H1 (cell line): ENCODE data around the gene HDLBP. TPM values are rescaled to one million over a fixed set of nuclear protein-coding genes. Genes with fewer than 3 reads are reported as not detected.

ENCODE experiments used
- CTCF ChIA-PET: fragments of 300-600 bp; sonication (Branson Sonifier 250); formaldehyde crosslinking; loops from one replicate; lab custom pipeline; 2021; ENCODE audit not compliant: partially characterized antibody; lab: Charles Lee
- POLR2A ChIA-PET: fragments of 300-600 bp; sonication (Branson Sonifier 250); formaldehyde crosslinking; loops from one replicate; lab custom pipeline; 2021; ENCODE audit warnings: inconsistent platforms; ENCODE audit not compliant: partially characterized antibody; lab: Charles Lee
- DNase-seq, 2 experiments: peaks; one replicate each; pipeline versions ENCODE4 v3.0.0 to v3.0.0-alpha.2; 2010 to 2022; ENCODE audit warnings: low spot score in 2 of 2, low read depth in 1 of 2, mixed read lengths in 1 of 2
- FAIRE-seq: peaks from 2 replicates; lab custom pipeline; 2011; peaks lifted over from hg19 to GRCh38; lab: Jason Lieb, UNC
- H2AFZ ChIP-seq: 2 replicates; pipeline ENCODE4 v1.8.1; 2012; ENCODE audit warnings: low read length, inconsistent platforms
- H2AK5ac ChIP-seq: 2 replicates; pipeline ENCODE4 v1.6.1; 2013; ENCODE audit warnings: low read depth, low read length
- H2BK120ac ChIP-seq: replicated peaks from 2 replicates; pipeline ENCODE3; 2013; ENCODE audit warnings: low read depth, low read length, inconsistent platforms
- H2BK12ac ChIP-seq: 2 replicates; pipeline ENCODE4 v1.6.1; 2013; ENCODE audit warnings: low read depth, low read length
- H2BK15ac ChIP-seq: 2 replicates; pipeline ENCODE4 v1.6.1; 2013; ENCODE audit warnings: low read length
- H2BK20ac ChIP-seq: 2 replicates; pipeline ENCODE4 v1.6.1; 2013; ENCODE audit warnings: low read length
- H2BK5ac ChIP-seq: 2 replicates; pipeline ENCODE4 v1.6.1; 2013; ENCODE audit warnings: low read depth, low read length
- H3K14ac ChIP-seq: 2 replicates; pipeline ENCODE4 v1.6.1; 2013; ENCODE audit warnings: inconsistent platforms; ENCODE audit not compliant: insufficient read length
- H3K18ac ChIP-seq: 2 replicates; pipeline ENCODE4 v1.6.1; 2013; ENCODE audit warnings: low read length; ENCODE audit errors: extremely low read depth
- H3K23ac ChIP-seq: 2 replicates; pipeline ENCODE4 v1.6.1; 2013; ENCODE audit warnings: inconsistent platforms; ENCODE audit not compliant: insufficient read length
- H3K23me2 ChIP-seq: 2 replicates; pipeline ENCODE4 v1.6.1; 2013; ENCODE audit warnings: low read depth, low read length
- H3K27ac ChIP-seq: 2 replicates; pipeline ENCODE4 v1.6.1; 2011; ENCODE audit warnings: low read depth, low read length, inconsistent platforms
- H3K27me3 ChIP-seq, 4 experiments: replicated peaks in 1 of 4; 1 replicate in 1 of 4; 2 replicates in 3 of 4; pipeline versions ENCODE4 v1.6.1 to v1.8.1; 2011 to 2013; ENCODE audit warnings: low read length in 3 of 4, mild to moderate bottlenecking in 3 of 4, inconsistent platforms in 2 of 4, mixed read lengths in 2 of 4, moderate library complexity in 1 of 4; ENCODE audit not compliant: control insufficient read depth in 3 of 4, insufficient read depth in 3 of 4; ENCODE audit errors: extremely low read depth in 1 of 4
- H3K36me3 ChIP-seq, 4 experiments: 2 replicates each; pipeline versions ENCODE4 v1.6.1 to v1.8.1; 2011 to 2013; ENCODE audit warnings: mild to moderate bottlenecking in 4 of 4, low read length in 3 of 4, moderate library complexity in 2 of 4, control low read depth in 1 of 4, inconsistent platforms in 1 of 4; ENCODE audit not compliant: insufficient read depth in 4 of 4, control insufficient read depth in 2 of 4
- H3K4ac ChIP-seq: replicated peaks from 2 replicates; pipeline ENCODE3; 2013; ENCODE audit warnings: low read length, low read depth, mixed read lengths, inconsistent platforms; ENCODE audit not compliant: insufficient read length
- H3K4me1 ChIP-seq, 4 experiments: replicated peaks in 1 of 4; 1 replicate in 1 of 4; 2 replicates in 3 of 4; pipeline versions ENCODE4 v1.6.1 to v1.8.1; 2011 to 2013; ENCODE audit warnings: low read length in 3 of 4, inconsistent platforms in 2 of 4, mixed read lengths in 1 of 4; ENCODE audit not compliant: insufficient read depth in 4 of 4, control insufficient read depth in 3 of 4
- H3K4me2 ChIP-seq, 2 experiments: 2 replicates each; pipeline versions ENCODE4 v1.6.1 to v1.8.1; 2011 to 2013; ENCODE audit warnings: low read depth in 2 of 2, low read length in 2 of 2, control low read depth in 1 of 2, inconsistent platforms in 1 of 2, mild to moderate bottlenecking in 1 of 2; ENCODE audit not compliant: insufficient read depth in 1 of 2
- H3K4me3 ChIP-seq, 4 experiments: fragments of 200-600, 300-600 bp in 1 of 4; sonication (generic), shearing (Covaris generic), sonication (Bioruptor Twin) in 1 of 4; 2 replicates each; pipeline versions ENCODE4 v1.5.1 to v1.8.1; 2011 to 2016; ENCODE audit warnings: low read length in 4 of 4, low read depth in 3 of 4, control low read depth in 2 of 4, inconsistent platforms in 2 of 4, mild to moderate bottlenecking in 2 of 4, mixed read lengths in 1 of 4, moderate library complexity in 1 of 4; ENCODE audit not compliant: insufficient read depth in 2 of 4; ENCODE audit errors: extremely low read depth in 1 of 4
- H3K56ac ChIP-seq: replicated peaks from 2 replicates; pipeline ENCODE3; 2013; ENCODE audit warnings: low read depth, mild to moderate bottlenecking, mixed read lengths, low read length, inconsistent platforms; ENCODE audit not compliant: insufficient read length
- H3K79me1 ChIP-seq: 2 replicates; pipeline ENCODE4 v1.6.1; 2013; ENCODE audit warnings: low read depth, low read length, control low read depth
- H3K79me2 ChIP-seq, 2 experiments: 2 replicates each; pipeline versions ENCODE4 v1.6.1 to v1.8.1; 2012 to 2013; ENCODE audit warnings: low read length in 2 of 2, mild to moderate bottlenecking in 2 of 2, inconsistent platforms in 1 of 2; ENCODE audit not compliant: insufficient read depth in 2 of 2, control insufficient read depth in 1 of 2
- H3K9ac ChIP-seq, 4 experiments: replicated peaks in 1 of 4; 1 replicate in 1 of 4; 2 replicates in 3 of 4; pipeline versions ENCODE4 v1.6.1 to v1.8.1; 2011 to 2013; ENCODE audit warnings: low read depth in 3 of 4, low read length in 3 of 4, control low read depth in 2 of 4, mild to moderate bottlenecking in 2 of 4, moderate library complexity in 2 of 4, inconsistent platforms in 1 of 4; ENCODE audit errors: extremely low read depth in 1 of 4
- H3K9me3 ChIP-seq, 2 experiments: 2 replicates each; pipeline versions ENCODE4 v1.6.1 to v1.8.1; 2012 to 2013; ENCODE audit warnings: mild to moderate bottlenecking in 2 of 2, moderate library complexity in 2 of 2, control low read depth in 1 of 2, inconsistent platforms in 1 of 2, low read depth in 1 of 2, low read length in 1 of 2, mixed read lengths in 1 of 2; ENCODE audit not compliant: insufficient read depth in 2 of 2
- H4K20me1 ChIP-seq, 2 experiments: replicated peaks in 1 of 2; 2 replicates each; pipeline versions ENCODE3 to v1.8.1; 2011 to 2013; ENCODE audit warnings: inconsistent platforms in 2 of 2, low read length in 2 of 2, mild to moderate bottlenecking in 1 of 2; ENCODE audit not compliant: insufficient read depth in 2 of 2, control insufficient read depth in 1 of 2
- H4K5ac ChIP-seq: 2 replicates; pipeline ENCODE4 v1.6.1; 2013; ENCODE audit warnings: low read length, low read depth, mixed read lengths, inconsistent platforms; ENCODE audit not compliant: insufficient read length
- H4K8ac ChIP-seq: 2 replicates; pipeline ENCODE4 v1.8.0; 2013; ENCODE audit warnings: mild to moderate bottlenecking, moderate library complexity, low read length, inconsistent platforms; ENCODE audit not compliant: insufficient read depth; ENCODE audit errors: extremely low read depth
- H4K91ac ChIP-seq: replicated peaks from 2 replicates; pipeline ENCODE3; 2013; ENCODE audit warnings: low read length, mixed read lengths, inconsistent platforms; ENCODE audit not compliant: insufficient read length
- BCL11A ChIP-seq, 2 experiments: IDR thresholded peaks; one replicate each; pipeline ENCODE4 v1.6.1; 2011; ENCODE audit warnings: low read depth in 2 of 2, low read length in 2 of 2, mild to moderate bottlenecking in 2 of 2
- CBX5 ChIP-seq: fragments of 300-800, 300-1000 bp; sonication (generic); IDR thresholded peaks from 2 replicates; pipeline ENCODE4 v1.7.1; 2016; ENCODE audit warnings: antibody characterized with exemption, low read length, low read depth
- CHD1 ChIP-seq: IDR thresholded peaks from 2 replicates; pipeline ENCODE4 v1.6.1; 2012; ENCODE audit warnings: low read depth, low read length, improper control_type of control experiment
- CREB1 ChIP-seq: IDR thresholded peaks from 2 replicates; pipeline ENCODE4 v1.6.1; 2012; ENCODE audit warnings: inconsistent platforms
- FOSL1 ChIP-seq: IDR thresholded peaks from 2 replicates; pipeline ENCODE4 v1.6.1; 2011; ENCODE audit warnings: mild to moderate bottlenecking, low read depth, low read length, moderate library complexity; ENCODE audit not compliant: insufficient read depth
- POLR2A ChIP-seq, 2 experiments: IDR thresholded peaks; 1 replicate in 1 of 2; 2 replicates in 1 of 2; pipeline ENCODE4 v1.6.1; 2011; ENCODE audit warnings: low read depth in 2 of 2, low read length in 2 of 2, mild to moderate bottlenecking in 2 of 2; ENCODE audit errors: control extremely low read depth in 1 of 2
- RXRA ChIP-seq: IDR thresholded peaks from 2 replicates; pipeline ENCODE4 v1.6.1; 2011; ENCODE audit warnings: low read depth, mild to moderate bottlenecking, low read length, moderate library complexity; ENCODE audit not compliant: insufficient read depth
- SAP30 ChIP-seq: fragments of 300-600 bp; sonication (generic); IDR thresholded peaks from 2 replicates; pipeline ENCODE4 v1.7.1; 2012; ENCODE audit warnings: low read length, moderate library complexity, mild to moderate bottlenecking, inconsistent platforms; ENCODE audit not compliant: insufficient read depth, insufficient replicate concordance
- SP2 ChIP-seq: IDR thresholded peaks from 2 replicates; pipeline ENCODE4 v1.6.1; 2012; ENCODE audit warnings: mild to moderate bottlenecking, low read length, inconsistent platforms
- TBP ChIP-seq: IDR thresholded peaks from 2 replicates; pipeline ENCODE4 v1.6.1; 2011; ENCODE audit warnings: low read depth, low read length, improper control_type of control experiment
- USF2 ChIP-seq: IDR thresholded peaks from 2 replicates; pipeline ENCODE4 v1.6.1; 2011; ENCODE audit warnings: low read length, improper control_type of control experiment
- WGBS, 2 experiments: shearing (Covaris generic) in 1 of 2; methylation state at CpG; one replicate each; pipeline versions ENCODE4 v1.1.6 to v1.1.7; 2013 to 2015; ENCODE audit warnings: low lambda C conversion rate in 2 of 2, mixed read lengths in 2 of 2, inconsistent platforms in 1 of 2, low coverage in 1 of 2, missing lambda C conversion rate in 1 of 2; ENCODE audit not compliant: insufficient replicate concordance in 2 of 2, insufficient coverage in 1 of 2, insufficient read length in 1 of 2; ENCODE audit errors: extremely low coverage in 1 of 2, missing lambda C conversion rate in 1 of 2; 5-methylcytosine and 5-hydroxymethylcytosine counted together
- polyA plus RNA-seq, 7 experiments: library from polyadenylated mRNA; depleted of rRNA in 3 of 7; stranded (reverse) in 5 of 7; unstranded in 2 of 7; fragments of >200 nt in 5 of 7; fragments of 200-250 nt in 2 of 7; gene quantifications; 1 replicate in 5 of 7; 2 replicates in 1 of 7; 4 replicates in 1 of 7; pipeline versions ENCODE4 v1.2.1 to v1.2.3, GENCODE V29; 2011 to 2013; ENCODE audit warnings: missing spikeins in 2 of 7, mixed read lengths in 2 of 7
- total RNA-seq: library from RNA; stranded (reverse); fragmentation: NEBNext Ultra II Directional; extraction: Animal tissue kit (Norgen Biotek cat#: 25700); gene quantifications from 2 replicates; pipeline ENCODE4 v1.2.1, GENCODE V29; 2021

The HDLBP gene
- total and polyA plus RNA-seq, 2 of the 8 experiments (the other 6 are each of a cell fraction or from before 2014, with no cell fraction given) = 185 to 360 TPM

DNA sequence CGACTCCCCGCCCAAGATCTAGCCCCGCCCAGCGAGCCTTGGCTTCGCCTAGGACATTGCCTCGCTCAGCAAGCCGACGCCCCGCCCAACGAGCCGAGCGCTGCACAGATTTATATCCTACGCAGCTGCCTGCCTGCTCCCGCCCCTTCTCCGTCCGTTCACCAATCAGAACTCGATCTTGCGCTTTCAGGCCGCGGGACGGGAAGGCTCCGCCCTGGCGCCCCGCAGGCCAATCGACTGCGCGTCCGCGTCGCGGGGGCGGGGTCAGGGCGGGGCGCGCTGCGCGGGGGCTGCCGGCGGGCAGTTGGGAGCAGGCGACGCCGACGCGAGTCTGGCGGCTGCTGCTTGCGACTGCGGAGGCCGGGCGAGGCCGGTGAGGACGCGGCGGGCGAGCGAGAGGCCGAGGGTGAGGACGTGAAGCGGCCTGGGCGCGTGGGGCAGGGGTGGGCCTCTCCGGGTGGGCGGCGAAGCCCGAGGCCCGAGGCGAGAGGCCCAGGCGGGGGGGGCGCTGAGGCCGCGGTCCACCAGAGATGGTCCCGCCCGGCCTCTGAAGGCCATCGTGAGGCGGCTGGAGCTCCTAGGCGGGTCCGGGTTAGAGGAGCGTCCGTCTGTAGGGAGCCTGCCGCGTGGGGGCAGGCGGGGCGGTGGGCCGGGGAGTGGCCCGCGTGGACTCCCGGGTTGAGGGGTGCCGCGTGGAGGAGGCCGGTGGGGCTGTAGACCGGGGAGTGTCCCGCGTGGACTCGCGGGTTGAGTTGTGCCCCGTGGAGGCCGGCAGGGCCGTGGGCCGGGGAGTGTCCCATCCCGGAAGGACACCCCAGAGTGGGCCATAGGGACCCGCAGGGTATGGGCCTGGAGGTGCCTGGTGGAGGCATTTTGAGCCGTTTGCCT, 40.8 kb upstream of the HDLBP start, which contains the start of gene FARP2:
TSS of gene FARP2 (plus strand) at position 303 of the 888 bp plus-strand sequence. CDS start 16,823 bp downstream, outside the sequence.
- Histone ChIP-seq H2AFZ (no peak within 1 kb of the TSS), H2AK5ac (no peak within 1 kb of the TSS), H4K5ac (peak within 1 kb of the TSS; percentile 32), H3K9me3 (no peaks in the 10 kb centered on the region), H3K4me2 (peak within 1 kb of the TSS; percentile 82 to 98), H3K4me1 (peaks cover 1 to 10% (median 7%) of the 10 kb centered on the region in 4 experiments; a peak in 6 of 7 replicates), H3K36me3 (peaks cover 5 to 30% (median 21%) of the 10 kb centered on the region in 4 experiments), H2BK5ac (peak within 1 kb of the TSS; percentile 56), H2BK120ac (no peak within 1 kb of the TSS), H4K8ac (peak within 1 kb of the TSS; percentile 88), H3K23ac (no peak within 1 kb of the TSS), H3K9ac (peak within 1 kb of the TSS; percentile 49 to 79 (median 54)), H3K14ac (no peak within 1 kb of the TSS), H3K79me1 (peaks cover 7% of the 10 kb centered on the region; the same call in 1 of the 2 replicates), H3K56ac (no peak within 1 kb of the TSS), H3K79me2 (peaks cover 0 to 45% of the 10 kb centered on the region in 2 experiments; a peak in 3 of 4 replicates), H4K20me1 (peaks cover 5 to 12% of the 10 kb centered on the region in 2 experiments), H3K23me2 (peaks cover 9% of the 10 kb centered on the region), H4K91ac (no peak within 1 kb of the TSS), H3K4me3 (peak within 1 kb of the TSS; percentile 66 to 85 (median 74)), H3K4ac (no peak within 1 kb of the TSS), H2BK15ac (no peak within 1 kb of the TSS), H3K27me3 (no peaks in the 10 kb centered on the region), H3K27ac (peak within 1 kb of the TSS; percentile 73), H2BK20ac (no peak within 1 kb of the TSS), H2BK12ac (no peak within 1 kb of the TSS), H3K18ac (peak within 1 kb of the TSS; percentile 64)
- POLR2A ChIA-PET = interaction anchor here (1.4 to 1.7 kb wide), 2 partner anchors 16 to 41 kb away, joined by 6 to 7 read pairs; partner anchors contain the start of genes HDLBP and SEPTIN2
- 2% methylated on average over 35 of the region's 101 CpGs; no CpG with 5 or more reads in 1 of the 2 experiments for WGBS, 2 experiments
- peak; percentile 96 to 97 for DNase-seq
- no peak for FAIRE-seq
- CTCF ChIA-PET = interaction anchor here (0.8 kb wide), 1 partner anchor 513 kb away, joined by 3 read pairs; no protein-coding TSS in a partner anchor
- TF ChIP-seq FOSL1 (no peak), CBX5 (no peak), POLR2A (IDR thresholded peaks at IDR 0.05; ENCODE audit: control extremely low read depth in 1 of 2, low read depth in 2 of 2, low read length in 2 of 2) (peak; percentile 61 to 87), SP2 (no peak), RXRA (no peak), TBP (peak; percentile 88; the same call in 1 of the 2 replicates), SAP30 (no peak), CHD1 (no peak), USF2 (no peak), BCL11A (IDR thresholded peaks at IDR 0.05; ENCODE audit: low read depth in 2 of 2, low read length in 2 of 2) (no peak), CREB1 (no peak)
